Astrocyte (in vitro differentiated cells and primary cell): ENCODE measurements around the gene RRH. TPM values are rescaled to one million over a fixed set of nuclear protein-coding genes. Genes with fewer than 3 reads are reported as not detected.
A peak's percentile ranks its signal among the peaks of the same experiment; 100 is the strongest.
"Not testable (repeated sequence)": the region's sequence is repeated elsewhere in the genome, so short reads cannot be mapped to it uniquely, and the experiment has no call there.

Experiments
- DNase-seq: peaks from one replicate; pipeline ENCODE4 v3.0.0-alpha.2; 2010; ENCODE audit warnings: low read depth
- FAIRE-seq: peaks from 2 replicates; lab custom pipeline; 2011; peaks lifted over from hg19 to GRCh38; lab: Jason Lieb, UNC
- H2AFZ ChIP-seq: 2 replicates; pipeline ENCODE4 v1.6.0; 2012; ENCODE audit warnings: low read depth, low read length, inconsistent platforms
- H3K27ac ChIP-seq: 2 replicates; pipeline ENCODE4 v1.5.1; 2011; ENCODE audit warnings: low read depth, low read length, inconsistent platforms
- H3K27me3 ChIP-seq: 2 replicates; pipeline ENCODE4 v1.6.0; 2011; ENCODE audit warnings: low read length, inconsistent platforms; ENCODE audit not compliant: insufficient read depth
- H3K36me3 ChIP-seq: 2 replicates; pipeline ENCODE4 v1.5.1; 2011; ENCODE audit warnings: low read length, inconsistent platforms; ENCODE audit not compliant: insufficient read depth
- H3K4me1 ChIP-seq: 2 replicates; pipeline ENCODE4 v1.5.1; 2011; ENCODE audit warnings: low read length, inconsistent platforms; ENCODE audit not compliant: insufficient read depth
- H3K4me2 ChIP-seq: 2 replicates; pipeline ENCODE4 v1.6.0; 2012; ENCODE audit warnings: low read length, inconsistent platforms
- H3K4me3 ChIP-seq: 2 replicates; pipeline ENCODE4 v1.5.1; 2011; ENCODE audit warnings: low read depth, mild to moderate bottlenecking, low read length, inconsistent platforms; ENCODE audit not compliant: insufficient read depth
- H3K79me2 ChIP-seq: 2 replicates; pipeline ENCODE4 v1.6.0; 2012; ENCODE audit warnings: mild to moderate bottlenecking, low read length, inconsistent platforms; ENCODE audit not compliant: insufficient read depth
- H3K9ac ChIP-seq: 2 replicates; pipeline ENCODE4 v1.6.0; 2012; ENCODE audit warnings: mild to moderate bottlenecking, low read length, inconsistent platforms
- H3K9me3 ChIP-seq: 2 replicates; pipeline ENCODE4 v1.5.1; 2012; ENCODE audit warnings: low read depth, mild to moderate bottlenecking, low read length, inconsistent platforms; ENCODE audit not compliant: insufficient read depth
- H4K20me1 ChIP-seq: 2 replicates; pipeline ENCODE4 v1.6.0; 2012; ENCODE audit warnings: low read length, inconsistent platforms; ENCODE audit not compliant: insufficient read depth
- H3K27ac Mint-ChIP-seq: one replicate; pipeline ENCODE4 v1.8.0; 2021; ENCODE audit warnings: mild to moderate bottlenecking, mixed read lengths; ENCODE audit not compliant: unreplicated experiment
- H3K27me3 Mint-ChIP-seq: one replicate; pipeline ENCODE4 v1.8.0; 2021; ENCODE audit warnings: low read depth, mixed read lengths; ENCODE audit not compliant: unreplicated experiment
- H3K36me3 Mint-ChIP-seq: one replicate; pipeline ENCODE4 v1.8.0; 2021; ENCODE audit warnings: low read depth, mixed read lengths; ENCODE audit not compliant: unreplicated experiment
- H3K4me1 Mint-ChIP-seq: one replicate; pipeline ENCODE4 v1.8.0; 2021; ENCODE audit warnings: low read depth, mixed read lengths; ENCODE audit not compliant: unreplicated experiment
- H3K4me3 Mint-ChIP-seq: one replicate; pipeline ENCODE4 v1.8.0; 2021; ENCODE audit warnings: mild to moderate bottlenecking, moderate library complexity, mixed read lengths; ENCODE audit not compliant: unreplicated experiment
- H3K9me3 Mint-ChIP-seq: one replicate; pipeline ENCODE4 v1.8.0; 2021; ENCODE audit warnings: mild to moderate bottlenecking, mixed read lengths; ENCODE audit not compliant: unreplicated experiment
- EZH2 ChIP-seq: IDR thresholded peaks from 2 replicates; pipeline ENCODE4 v1.6.1; 2012; ENCODE audit warnings: mild to moderate bottlenecking, low read length, inconsistent platforms; ENCODE audit not compliant: insufficient read depth
- total RNA-seq: library from RNA; stranded (reverse); gene quantifications from 2 replicates; pipeline ENCODE4 v1.2.1, GENCODE V29; 2021
- TF ChIP-seq, protein P1 (sequence below): IDR thresholded peaks from 2 replicates; pipeline ENCODE4 v1.5.1; 2011; ENCODE audit warnings: low read depth, mild to moderate bottlenecking, inconsistent platforms, low read length, moderate library complexity; ENCODE audit not compliant: insufficient read depth

The RRH gene
- total RNA-seq, 1 donor from 2014 or later: 0.25 TPM

DNA sequence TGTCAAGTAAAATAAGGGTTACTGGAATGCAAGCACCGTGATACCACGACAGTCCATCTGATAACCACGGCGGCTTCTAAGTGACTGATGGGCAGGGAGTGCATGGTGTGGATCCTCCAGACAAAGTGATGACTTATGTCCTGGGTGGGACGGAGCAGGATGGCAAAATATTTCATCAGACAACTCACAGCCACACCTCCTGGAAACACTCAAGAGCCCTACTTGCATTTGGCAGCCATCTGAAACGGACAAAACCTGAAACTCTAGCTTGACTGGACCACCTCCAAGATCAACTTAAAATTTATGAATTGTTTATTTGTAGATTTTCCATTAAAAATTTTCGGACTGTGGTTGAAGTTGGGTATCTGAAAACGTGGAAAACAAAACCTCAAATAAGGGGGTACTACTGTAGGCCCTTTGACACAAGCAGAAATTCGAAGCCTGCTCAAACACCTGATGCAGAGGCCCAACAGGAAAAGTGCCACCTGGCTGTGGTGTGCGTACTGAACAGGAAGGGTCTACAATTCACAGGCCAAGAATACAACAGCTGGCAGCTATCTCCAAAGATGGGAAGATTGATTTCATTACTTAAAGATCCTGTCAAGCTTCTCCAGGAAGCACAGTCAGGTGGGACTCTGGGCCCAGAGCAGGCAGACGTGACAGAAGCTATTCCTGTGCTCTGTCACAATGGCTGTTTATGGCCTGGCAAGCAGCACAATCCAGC, 46.2 kb downstream of the RRH start:
- FAIRE-seq: no peak
- Mint-ChIP-seq H3K9me3 (no peaks in the 10 kb centered on the region), H3K27ac (peak overlapping the region; percentile 23)

DNA sequence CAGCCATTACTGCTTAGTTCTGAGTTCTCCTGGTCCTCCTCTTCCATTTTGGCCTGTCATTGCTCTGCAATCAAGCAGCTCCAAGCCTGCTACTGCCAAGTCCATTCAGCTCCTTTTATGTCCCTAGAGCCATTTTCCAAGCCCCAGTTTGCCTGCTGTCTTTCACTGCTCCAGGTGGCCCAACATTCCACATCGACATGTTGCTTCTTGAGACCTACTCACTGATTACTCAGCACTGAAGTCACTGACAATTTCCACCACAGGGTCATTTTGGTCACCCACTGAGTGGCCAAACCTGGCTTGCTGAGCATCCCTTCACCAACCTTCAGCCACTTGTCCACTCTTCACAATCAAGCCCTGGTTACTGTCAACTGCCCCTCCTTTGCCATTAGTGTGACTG, 47.3 kb downstream of the RRH start:
- Mint-ChIP-seq H3K27ac (no peak overlapping the region), H3K9me3 (no peaks in the 10 kb centered on the region), H3K36me3 (peaks cover under 1% of the 10 kb centered on the region), H3K4me1 (no peaks in the 10 kb centered on the region), H3K27me3 (peaks cover 3% of the 10 kb centered on the region), H3K4me3 (no peak overlapping the region)
- Histone ChIP-seq H3K79me2 (no peaks in the 10 kb centered on the region), H2AFZ (no peak overlapping the region), H3K27ac (no peak overlapping the region), H3K9ac (no peak overlapping the region), H3K9me3 (no peaks in the 10 kb centered on the region), H3K27me3 (no peaks in the 10 kb centered on the region), H3K4me2 (no peak overlapping the region), H3K36me3 (no peaks in the 10 kb centered on the region), H3K4me3 (no peak overlapping the region), H3K4me1 (no peaks in the 10 kb centered on the region), H4K20me1 (no peaks in the 10 kb centered on the region)
- FAIRE-seq (no peak), DNase-seq (no peak)
- no peak for TF ChIP-seq EZH2
- TF ChIP-seq, protein P1, sequence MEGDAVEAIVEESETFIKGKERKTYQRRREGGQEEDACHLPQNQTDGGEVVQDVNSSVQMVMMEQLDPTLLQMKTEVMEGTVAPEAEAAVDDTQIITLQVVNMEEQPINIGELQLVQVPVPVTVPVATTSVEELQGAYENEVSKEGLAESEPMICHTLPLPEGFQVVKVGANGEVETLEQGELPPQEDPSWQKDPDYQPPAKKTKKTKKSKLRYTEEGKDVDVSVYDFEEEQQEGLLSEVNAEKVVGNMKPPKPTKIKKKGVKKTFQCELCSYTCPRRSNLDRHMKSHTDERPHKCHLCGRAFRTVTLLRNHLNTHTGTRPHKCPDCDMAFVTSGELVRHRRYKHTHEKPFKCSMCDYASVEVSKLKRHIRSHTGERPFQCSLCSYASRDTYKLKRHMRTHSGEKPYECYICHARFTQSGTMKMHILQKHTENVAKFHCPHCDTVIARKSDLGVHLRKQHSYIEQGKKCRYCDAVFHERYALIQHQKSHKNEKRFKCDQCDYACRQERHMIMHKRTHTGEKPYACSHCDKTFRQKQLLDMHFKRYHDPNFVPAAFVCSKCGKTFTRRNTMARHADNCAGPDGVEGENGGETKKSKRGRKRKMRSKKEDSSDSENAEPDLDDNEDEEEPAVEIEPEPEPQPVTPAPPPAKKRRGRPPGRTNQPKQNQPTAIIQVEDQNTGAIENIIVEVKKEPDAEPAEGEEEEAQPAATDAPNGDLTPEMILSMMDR: no peak

More for the DNA sequence above, 46.2 kb downstream of the RRH start:
- Mint-ChIP-seq H3K4me1 (no peaks in the 10 kb centered on the region), H3K4me3 (no peak overlapping the region), H3K36me3 (peaks cover 5% of the 10 kb centered on the region), H3K27me3 (peaks cover 8% of the 10 kb centered on the region)
- Histone ChIP-seq H3K27me3 (no peaks in the 10 kb centered on the region), H2AFZ (no peak overlapping the region), H3K79me2 (no peaks in the 10 kb centered on the region), H3K27ac (no peak overlapping the region), H3K4me1 (no peaks in the 10 kb centered on the region), H3K4me2 (no peak overlapping the region), H4K20me1 (no peaks in the 10 kb centered on the region), H3K36me3 (no peaks in the 10 kb centered on the region), H3K9ac (no peak overlapping the region), H3K4me3 (no peak overlapping the region), H3K9me3 (no peaks in the 10 kb centered on the region)
- DNase-seq: peak; percentile 3
- TF ChIP-seq EZH2: no peak
- TF ChIP-seq, protein P1: no peak

DNA sequence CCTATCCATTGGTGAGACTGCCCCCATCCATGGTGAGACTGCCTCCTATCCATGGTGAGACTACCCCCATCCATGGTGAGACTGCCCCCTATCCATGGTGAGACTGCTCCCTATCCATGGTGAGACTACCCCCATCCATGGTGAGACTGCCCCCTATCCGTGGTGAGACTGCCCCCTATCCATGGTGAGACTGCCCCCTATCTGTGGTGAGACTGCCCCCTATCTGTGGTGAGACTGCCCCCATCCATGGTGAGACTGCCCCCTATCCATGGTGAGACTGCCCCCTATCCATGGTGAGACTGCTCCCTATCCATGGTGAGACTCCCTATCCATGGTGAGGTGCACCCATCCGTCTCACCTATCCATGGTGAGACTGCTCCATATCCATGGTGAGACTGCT, 47.8 kb downstream of the RRH start:
- H4K20me1 ChIP-seq, H3K4me1 Mint-ChIP-seq, H3K9me3 ChIP-seq, H3K27ac Mint-ChIP-seq, H3K36me3 ChIP-seq, H3K4me3 ChIP-seq, H3K9ac ChIP-seq, H3K27me3 ChIP-seq, DNase-seq, H3K79me2 ChIP-seq, FAIRE-seq, H3K27me3 Mint-ChIP-seq, H3K4me2 ChIP-seq, H3K4me3 Mint-ChIP-seq, H2AFZ ChIP-seq, H3K4me1 ChIP-seq, H3K36me3 Mint-ChIP-seq, H3K27ac ChIP-seq, H3K9me3 Mint-ChIP-seq: not testable (repeated sequence)
